Stimulated activated CD8-positive, alpha-beta memory T cell treated with anti-CD3 and anti-CD28 coated beads, Interleukin-4, amount 100 ng/mL, for 24 hours (primary cell): ENCODE data around the gene MAST4.

Source experiments
- DNase-seq: peaks from one replicate; pipeline ENCODE4 v3.0.0-alpha.2; 2020; ENCODE audit warnings: low read depth

The MAST4 gene

DNA sequence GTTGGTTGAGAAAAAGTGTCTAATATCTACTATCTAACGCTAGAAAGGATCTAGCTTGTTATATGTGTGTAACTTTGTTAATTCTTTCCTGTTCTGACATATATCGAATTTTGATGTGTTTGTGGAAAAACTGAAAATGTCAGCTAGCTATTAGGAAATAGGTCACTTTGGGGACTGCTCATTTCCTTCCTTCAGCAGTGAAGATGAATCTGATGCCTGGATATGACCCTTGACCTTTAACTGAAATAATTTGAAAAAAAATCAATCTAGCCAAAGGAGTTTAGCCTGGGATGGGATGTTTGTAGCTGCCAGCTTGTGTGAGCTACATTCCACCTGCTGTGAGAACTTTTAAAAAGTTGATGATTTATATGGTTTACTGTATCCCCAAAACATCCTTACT is 533.6 kb downstream of the MAST4 start:
- DNase-seq, result no peak

GRCh38 chr5:67133217-67133616 is 537.0 kb downstream of the MAST4 start:
- DNase-seq, result no peak

GRCh38 chr5:67133776-67134175 is 537.6 kb downstream of the MAST4 start:
- DNase-seq, result no peak

DNA sequence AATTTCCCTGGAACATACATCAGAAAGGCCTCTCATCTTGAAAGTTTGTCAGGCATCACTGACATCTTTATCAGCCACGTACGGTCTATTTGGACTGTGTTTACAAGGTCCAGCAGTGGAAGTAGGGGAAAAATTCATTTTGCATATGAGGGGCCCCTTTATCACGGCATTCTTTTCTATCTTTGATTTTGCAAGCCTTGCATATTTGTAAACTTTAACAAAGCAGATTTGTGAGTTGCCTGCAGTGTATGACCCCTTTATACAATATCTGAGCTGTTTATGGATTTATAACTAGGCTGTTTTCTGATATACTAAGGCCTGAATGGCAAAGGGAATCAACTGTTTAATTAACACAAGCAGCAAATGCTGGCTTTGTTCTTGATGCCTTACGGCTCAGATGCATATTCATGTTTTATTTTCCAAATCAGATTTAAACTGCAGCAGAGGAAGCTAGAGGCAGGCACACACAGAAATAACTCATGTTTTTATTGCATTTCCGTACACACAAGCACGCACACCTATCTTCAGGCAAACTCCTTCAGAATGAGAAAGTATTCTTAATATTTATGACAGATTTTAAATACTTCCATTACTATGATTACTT is 539.3 kb downstream of the MAST4 start:
- DNase-seq, result no peak

- no peak for DNase-seq
Measured at GRCh38 chr5:67139030-67139429, 542.8 kb downstream of the MAST4 start.

GRCh38 chr5:67140413-67140812 is 544.2 kb downstream of the MAST4 start:
- no peak for DNase-seq

GRCh38 chr5:67141644-67142043 is 545.5 kb downstream of the MAST4 start:
- DNase-seq, result no peak

DNA sequence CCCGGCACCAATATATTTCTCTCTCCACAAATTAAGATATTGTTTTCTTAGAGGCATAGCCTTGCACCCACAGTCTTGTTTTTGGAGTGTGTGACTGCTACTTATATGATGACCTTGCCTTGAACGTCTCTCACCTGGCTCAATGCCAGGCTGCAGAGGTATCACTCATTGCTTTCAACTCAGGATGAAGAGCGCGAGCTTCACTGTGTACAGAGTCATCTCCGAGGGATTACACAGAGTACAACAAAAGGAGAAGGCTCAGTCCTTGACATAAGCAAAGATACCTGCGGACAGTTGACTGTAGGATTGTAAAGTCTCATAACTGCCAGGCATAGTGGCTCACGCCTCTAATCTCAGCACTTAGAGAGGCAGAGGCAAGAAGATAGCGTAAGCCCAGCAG is 546.6 kb downstream of the MAST4 start:
- no peak for DNase-seq

- no peak for DNase-seq
Measured at GRCh38 chr5:67143549-67143948, 547.4 kb downstream of the MAST4 start.

- DNase-seq, result no peak
Measured at GRCh38 chr5:67144183-67144639, 548.0 kb downstream of the MAST4 start.

DNA sequence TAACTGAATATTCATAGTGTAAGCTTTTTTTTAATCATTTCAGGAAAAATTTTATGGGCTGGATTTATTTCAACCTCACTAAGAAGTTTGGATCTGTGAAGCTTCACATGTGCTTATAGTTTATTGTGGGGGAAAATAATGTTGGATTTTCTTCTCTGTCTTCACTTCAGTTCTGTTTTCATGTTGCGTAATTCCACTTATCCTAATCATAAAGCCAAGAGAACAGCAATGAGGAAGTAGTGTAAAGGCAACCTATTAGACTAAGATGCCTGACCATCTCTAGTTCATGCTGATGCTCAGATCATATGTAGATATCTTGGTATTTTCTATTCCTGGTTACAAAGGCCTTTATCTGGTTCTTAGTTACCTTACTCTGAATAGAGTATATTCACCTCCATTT is 550.4 kb downstream of the MAST4 start:
- no peak for DNase-seq

DNA sequence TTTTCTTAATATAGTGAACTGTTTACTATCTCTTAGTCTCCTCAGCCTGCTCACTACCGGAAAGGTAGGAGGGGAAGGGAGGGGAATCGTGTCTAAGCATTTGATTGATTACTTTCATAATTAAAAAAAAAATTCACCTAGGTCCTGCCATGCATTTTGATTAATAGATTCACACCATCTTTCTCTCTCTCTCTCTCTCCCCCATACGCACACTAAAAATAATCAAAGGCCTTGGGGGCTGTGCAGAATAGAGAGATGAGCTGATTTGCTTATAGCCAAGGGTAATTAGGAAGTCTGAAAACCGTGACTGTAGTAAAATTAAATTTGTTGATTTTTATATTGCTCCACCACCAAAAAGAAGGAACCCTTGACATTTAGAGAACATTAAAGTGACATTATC is 550.8 kb downstream of the MAST4 start:
- DNase-seq, result no peak

GRCh38 chr5:67147760-67148159 is 551.6 kb downstream of the MAST4 start:
- DNase-seq, result no peak

GRCh38 chr5:67149057-67149950 is 553.1 kb downstream of the MAST4 start:
- DNase-seq, result no peak

- no peak for DNase-seq
Measured at GRCh38 chr5:67149951-67150523, 553.8 kb downstream of the MAST4 start.

DNA sequence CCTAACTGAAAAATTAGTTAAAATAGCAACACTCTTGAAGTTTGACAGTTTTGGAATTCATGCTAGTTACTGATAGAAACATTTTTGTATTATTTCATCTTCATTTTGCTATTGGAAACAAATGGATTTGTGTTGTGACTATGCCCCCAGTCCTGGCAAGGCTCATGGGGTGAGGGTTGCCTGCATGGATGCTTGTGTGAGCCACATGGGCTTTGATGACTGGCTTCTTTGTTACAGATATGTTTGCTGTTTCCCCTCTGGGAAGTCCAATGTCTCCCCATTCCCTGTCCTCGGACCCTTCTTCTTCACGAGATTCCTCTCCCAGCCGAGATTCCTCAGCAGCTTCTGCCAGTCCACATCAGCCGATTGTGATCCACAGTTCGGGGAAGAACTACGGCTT is 556.2 kb downstream of the MAST4 start:
- no peak for DNase-seq

DNA sequence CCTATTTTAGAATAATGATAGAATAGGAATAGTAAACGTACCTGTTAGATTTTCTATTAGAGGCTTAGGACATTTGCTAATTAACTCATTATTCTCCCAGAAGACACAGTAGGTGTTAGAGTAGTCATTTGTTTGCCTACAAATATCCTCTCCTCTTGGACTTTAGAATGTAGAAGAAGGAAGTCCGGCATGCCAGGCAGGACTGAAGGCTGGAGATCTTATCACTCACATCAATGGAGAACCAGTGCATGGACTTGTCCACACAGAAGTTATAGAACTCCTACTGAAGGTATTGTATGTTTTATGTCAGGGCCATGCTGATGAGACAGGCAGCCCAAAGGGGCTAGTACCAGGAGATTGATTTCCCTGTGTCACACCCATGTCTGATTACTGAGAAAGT is 557.1 kb downstream of the MAST4 start:
- DNase-seq, result no peak

- DNase-seq, result no peak
Measured at GRCh38 chr5:67154556-67155206, 558.5 kb downstream of the MAST4 start.

- no peak for DNase-seq
Measured at GRCh38 chr5:67156976-67157583, 560.9 kb downstream of the MAST4 start.

DNA sequence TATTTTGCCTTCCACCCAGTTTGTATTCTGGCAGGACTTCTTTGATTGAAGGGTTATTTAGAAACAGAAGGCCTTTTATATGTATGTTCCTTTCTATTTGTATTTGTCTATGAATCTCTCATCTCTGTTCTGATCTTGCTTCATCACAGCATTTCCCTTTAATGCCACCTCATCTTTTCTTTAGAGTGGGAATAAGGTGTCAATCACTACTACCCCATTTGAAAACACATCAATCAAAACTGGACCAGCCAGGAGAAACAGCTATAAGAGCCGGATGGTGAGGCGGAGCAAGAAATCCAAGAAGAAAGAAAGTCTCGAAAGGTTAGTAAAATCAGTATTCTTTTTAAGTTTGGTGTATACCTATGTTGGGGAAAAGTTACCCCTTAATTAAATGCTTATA is 564.1 kb downstream of the MAST4 start:
- DNase-seq, result no peak

DNA sequence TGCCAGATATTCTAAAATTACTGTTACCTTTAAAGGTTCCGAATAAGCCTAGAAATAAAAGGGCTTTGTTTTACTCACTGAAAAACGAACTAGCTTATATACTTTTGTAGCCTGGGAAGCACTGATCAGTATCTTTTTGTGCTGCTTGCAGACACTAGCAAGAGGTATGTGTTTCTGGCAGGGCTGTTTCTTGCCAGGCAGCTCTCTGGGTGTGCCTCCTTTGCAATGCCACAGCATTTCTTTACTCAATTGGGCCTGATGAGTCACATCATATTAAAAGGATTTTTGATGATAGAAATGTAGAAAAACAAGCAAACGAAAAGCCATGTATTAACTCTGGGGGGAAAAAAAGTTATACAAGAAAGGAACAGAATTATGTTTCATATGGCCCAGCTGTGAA is 564.8 kb downstream of the MAST4 start:
- no peak for DNase-seq

DNA sequence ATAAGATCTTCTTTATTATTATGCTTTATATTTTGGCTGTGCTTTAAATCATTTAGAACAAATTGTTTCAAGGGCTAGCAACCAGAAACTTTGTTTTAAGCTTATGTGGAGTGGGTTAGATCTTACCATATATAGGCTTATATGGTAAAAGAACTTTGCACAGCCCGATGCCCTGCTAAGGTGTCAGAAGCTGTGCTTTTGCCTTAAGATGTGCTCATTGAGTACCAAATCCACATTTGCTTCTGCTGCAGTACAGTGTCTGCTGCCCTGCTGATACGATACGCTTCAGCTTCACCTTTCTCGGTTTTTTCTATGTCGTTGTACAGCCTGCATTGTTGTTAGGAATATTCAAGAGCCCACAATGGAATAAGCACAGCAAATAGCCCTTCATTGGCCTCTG is 565.6 kb downstream of the MAST4 start:
- DNase-seq, result no peak
